OCI-LY7 (cell line): Measurements from ENCODE around the gene PPEF2.

Experiments
- EZH2phosphoT487 ChIP-seq: fragments of 200-600 bp; sonication (generic); IDR thresholded peaks from 2 replicates; pipeline ENCODE4 v1.6.1; 2018; ENCODE audit warnings: low read depth, borderline replicate concordance, mild to moderate bottlenecking, mixed run types, antibody characterized with exemption, low read length, moderate library complexity, mixed read lengths
- TF ChIP-seq, protein P1 (sequence below): fragments of 200-600 bp; sonication (generic); conservative IDR thresholded peaks from 2 replicates; pipeline ENCODE4 v1.5.1; 2014; ENCODE audit warnings: mild to moderate bottlenecking, antibody characterized with exemption, low read length, moderate library complexity, mixed read lengths

- TF ChIP-seq, protein P1, sequence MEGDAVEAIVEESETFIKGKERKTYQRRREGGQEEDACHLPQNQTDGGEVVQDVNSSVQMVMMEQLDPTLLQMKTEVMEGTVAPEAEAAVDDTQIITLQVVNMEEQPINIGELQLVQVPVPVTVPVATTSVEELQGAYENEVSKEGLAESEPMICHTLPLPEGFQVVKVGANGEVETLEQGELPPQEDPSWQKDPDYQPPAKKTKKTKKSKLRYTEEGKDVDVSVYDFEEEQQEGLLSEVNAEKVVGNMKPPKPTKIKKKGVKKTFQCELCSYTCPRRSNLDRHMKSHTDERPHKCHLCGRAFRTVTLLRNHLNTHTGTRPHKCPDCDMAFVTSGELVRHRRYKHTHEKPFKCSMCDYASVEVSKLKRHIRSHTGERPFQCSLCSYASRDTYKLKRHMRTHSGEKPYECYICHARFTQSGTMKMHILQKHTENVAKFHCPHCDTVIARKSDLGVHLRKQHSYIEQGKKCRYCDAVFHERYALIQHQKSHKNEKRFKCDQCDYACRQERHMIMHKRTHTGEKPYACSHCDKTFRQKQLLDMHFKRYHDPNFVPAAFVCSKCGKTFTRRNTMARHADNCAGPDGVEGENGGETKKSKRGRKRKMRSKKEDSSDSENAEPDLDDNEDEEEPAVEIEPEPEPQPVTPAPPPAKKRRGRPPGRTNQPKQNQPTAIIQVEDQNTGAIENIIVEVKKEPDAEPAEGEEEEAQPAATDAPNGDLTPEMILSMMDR = no peak
- TF ChIP-seq EZH2phosphoT487 = no peak
Observed at GRCh38 chr4:75819121-75819520, 83.1 kb downstream of the PPEF2 start.
